ENCODE measurements around the gene ZNF174. TPM values are rescaled to one million over a fixed set of nuclear protein-coding genes. Genes with fewer than 3 reads are reported as not detected.

Gene ZNF174
- 10 to 100 TPM in 1 of 3 donors, 1 to 10 TPM in 2; 4.7 to 19.4 (median 8.5) TPM for polyA plus RNA-seq

DNA sequence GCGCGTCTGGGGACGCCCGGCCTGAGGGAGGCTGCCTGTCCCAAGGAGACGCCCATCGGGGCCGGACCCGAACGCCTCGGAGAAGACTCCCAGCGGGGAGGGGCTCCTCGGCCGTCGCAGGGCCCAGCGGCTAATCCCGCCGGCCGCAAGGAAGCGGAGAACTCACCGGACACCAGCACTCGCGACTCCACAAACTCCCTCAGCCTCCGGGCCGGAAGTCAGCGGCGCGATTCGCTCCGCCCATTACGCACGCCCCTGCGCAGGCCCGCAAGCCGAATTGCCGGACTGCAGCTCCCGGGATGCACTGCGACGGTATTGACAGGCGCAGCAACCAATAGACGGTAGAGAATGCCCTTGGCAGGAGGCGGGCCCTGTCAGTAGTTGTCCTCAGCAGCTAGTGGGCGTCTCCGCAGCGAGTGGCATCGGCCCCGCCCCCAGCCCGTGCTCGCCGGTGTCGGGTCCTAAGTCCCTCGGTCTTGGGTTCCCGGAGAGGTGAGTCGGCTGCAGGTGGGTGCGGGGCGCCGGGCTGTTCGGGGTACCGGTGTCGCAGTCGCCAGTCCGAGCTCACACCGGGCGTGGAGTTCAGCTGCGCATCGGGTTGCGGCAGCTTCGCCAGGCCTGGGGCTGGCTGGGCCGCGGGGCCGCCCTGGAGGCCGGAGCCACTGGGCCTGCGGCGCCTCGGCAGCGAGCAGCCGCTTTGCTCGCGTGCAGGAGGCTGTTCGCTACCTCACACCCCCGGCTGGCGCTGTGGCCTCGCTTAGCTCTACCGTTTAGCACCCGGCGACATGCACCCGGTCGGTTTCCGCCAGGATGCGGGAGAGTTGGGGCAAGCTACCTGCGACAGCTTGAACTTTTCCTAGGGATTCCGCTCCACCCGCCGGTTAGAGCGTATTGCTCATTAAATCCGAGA is at the start of gene ZNF174, which contains the start of gene ZSCAN32:
TSS of gene ZNF174 (plus strand) at position 437 of the 910 bp plus-strand sequence. CDS start 790 bp downstream, outside the sequence.
TSS of gene ZSCAN32 (minus strand) at position 226 of the 910 bp plus-strand sequence. CDS start 3,447 bp downstream, outside the sequence.
- Mint-ChIP-seq H3K27ac (peak within 1 kb of the TSS; percentile 80 to 93 (median 91)), H3K4me1 (peaks cover 55 to 78% of the 10 kb centered on the region in 2 donors), H3K36me3 (peaks cover 24 to 45% (median 44%) of the 10 kb centered on the region in 3 donors), H3K9me3 (peaks cover under 1 to 7% (median 6%) of the 10 kb centered on the region in 6 donors), H3K27me3 (ENCODE audit: low read depth in 3 of 3) (peaks cover 0 to 2% (median 2%) of the 10 kb centered on the region in 3 donors), H3K4me3 (peak within 1 kb of the TSS; percentile 86 to 95 (median 92))
- peak; percentile 99 for DNase-seq

DNA sequence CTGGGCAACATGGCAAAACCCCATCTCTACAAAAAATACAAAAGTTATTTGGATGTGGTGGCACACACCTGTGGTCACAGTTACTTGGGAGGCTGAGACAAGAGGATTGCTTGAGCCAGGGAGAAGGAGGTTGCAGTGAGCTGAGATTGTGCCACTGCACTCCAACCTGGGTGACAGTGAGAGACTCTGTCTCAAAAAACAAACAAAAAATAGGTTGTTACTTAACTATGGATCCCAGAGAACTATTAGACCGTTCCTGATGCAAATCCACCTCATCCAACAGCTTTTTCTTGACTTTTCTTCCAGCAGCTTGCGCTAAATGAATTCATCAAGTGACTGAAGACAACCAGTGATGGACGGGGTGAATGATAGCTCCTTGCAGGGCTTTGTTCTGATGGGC is 45.4 kb upstream of the ZNF174 start, which contains the start of gene OR2C1:
TSS of gene OR2C1 (plus strand) at position 301 of the 400 bp plus-strand sequence. CDS start at position 353, 52 bp downstream.
- Mint-ChIP-seq H3K27me3 (ENCODE audit: low read depth in 3 of 3) (peaks cover 6 to 14% (median 6%) of the 10 kb centered on the region in 3 donors), H3K27ac (no peak within 1 kb of the TSS)

GRCh38 chr16:3356118-3356517 is 44.9 kb upstream of the ZNF174 start:
- Mint-ChIP-seq H3K27ac (no peak overlapping the region), H3K27me3 (ENCODE audit: low read depth in 3 of 3) (peaks cover 7 to 17% (median 8%) of the 10 kb centered on the region in 3 donors), H3K4me3 (no peak overlapping the region)

More for the DNA sequence above, 45.4 kb upstream of the ZNF174 start, which contains the start of gene OR2C1:
- H3K36me3 Mint-ChIP-seq = peaks cover 3 to 7% (median 6%) of the 10 kb centered on the region in 3 donors
- peaks cover 0 to 32% (median 5%) of the 10 kb centered on the region in 6 donors for H3K9me3 Mint-ChIP-seq
- H3K4me1 Mint-ChIP-seq = no peaks in the 10 kb centered on the region
- H3K4me3 Mint-ChIP-seq = no peak within 1 kb of the TSS
- DNase-seq = no peak

GRCh38 chr16:3358871-3359270 is 42.1 kb upstream of the ZNF174 start:
- Mint-ChIP-seq H3K27me3 (ENCODE audit: low read depth in 3 of 3) (peaks cover 10 to 26% (median 10%) of the 10 kb centered on the region in 3 donors), H3K4me1 (no peaks in the 10 kb centered on the region), H3K9me3 (peaks cover 13 to 36% (median 16%) of the 10 kb centered on the region in 6 donors), H3K27ac (no peak overlapping the region), H3K36me3 (peaks cover 8 to 12% (median 12%) of the 10 kb centered on the region in 3 donors), H3K4me3 (no peak overlapping the region)
- no peak for DNase-seq

More at GRCh38 chr16:3356118-3356517, 44.9 kb upstream of the ZNF174 start:
- peaks cover 0 to 36% (median 8%) of the 10 kb centered on the region in 6 donors for H3K9me3 Mint-ChIP-seq
- no peaks in the 10 kb centered on the region for H3K4me1 Mint-ChIP-seq
- H3K36me3 Mint-ChIP-seq = peaks cover 3 to 7% (median 6%) of the 10 kb centered on the region in 3 donors
- DNase-seq = no peak

DNA sequence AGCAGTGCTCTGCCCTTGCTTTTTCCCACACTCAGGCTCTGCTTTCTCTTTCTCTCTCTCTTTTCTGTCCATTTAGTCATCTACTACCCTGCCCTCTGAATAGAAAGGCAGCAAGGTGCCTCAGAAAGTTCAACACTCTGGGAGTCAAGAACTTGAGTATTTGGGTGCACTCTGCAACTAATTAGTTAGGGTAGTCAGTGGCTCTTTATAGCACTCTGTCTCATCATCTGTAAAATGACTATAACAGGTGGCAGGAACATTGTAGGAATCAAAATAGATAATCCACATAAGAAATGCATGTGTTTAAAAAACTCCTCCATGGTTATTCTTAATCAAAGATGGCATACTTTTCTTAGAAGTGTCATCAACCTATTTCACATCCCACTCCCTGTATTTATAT is 38.1 kb upstream of the ZNF174 start:
- no peak for DNase-seq
- Mint-ChIP-seq H3K4me1 (peaks cover 11 to 13% of the 10 kb centered on the region in 2 donors), H3K36me3 (peaks cover 10 to 13% (median 11%) of the 10 kb centered on the region in 3 donors), H3K27ac (no peak overlapping the region), H3K4me3 (no peak overlapping the region), H3K27me3 (ENCODE audit: low read depth in 3 of 3) (peaks cover 7 to 28% (median 17%) of the 10 kb centered on the region in 3 donors), H3K9me3 (peaks cover 11 to 43% (median 35%) of the 10 kb centered on the region in 6 donors)

GRCh38 chr16:3363793-3364192 is 37.2 kb upstream of the ZNF174 start:
- no peak overlapping the region for H3K27ac Mint-ChIP-seq
- peaks cover 7 to 26% (median 17%) of the 10 kb centered on the region in 3 donors for H3K27me3 Mint-ChIP-seq (ENCODE audit: low read depth in 3 of 3)
- H3K4me1 Mint-ChIP-seq = peaks cover 11 to 13% of the 10 kb centered on the region in 2 donors
- peaks cover 9 to 13% (median 10%) of the 10 kb centered on the region in 3 donors for H3K36me3 Mint-ChIP-seq
- peak overlapping the region in 2 of 5 donors; percentile 41 to 44 for H3K4me3 Mint-ChIP-seq
- peaks cover 11 to 43% (median 35%) of the 10 kb centered on the region in 6 donors for H3K9me3 Mint-ChIP-seq
- DNase-seq = no peak

- peak overlapping the region; percentile 78 to 86 (median 81) for H3K4me3 Mint-ChIP-seq
- peaks cover 11 to 43% (median 36%) of the 10 kb centered on the region in 6 donors for H3K9me3 Mint-ChIP-seq
- peaks cover 7 to 24% (median 17%) of the 10 kb centered on the region in 3 donors for H3K27me3 Mint-ChIP-seq (ENCODE audit: low read depth in 3 of 3)
- peaks cover 11 to 13% of the 10 kb centered on the region in 2 donors for H3K4me1 Mint-ChIP-seq
- H3K36me3 Mint-ChIP-seq = peaks cover 8 to 13% (median 10%) of the 10 kb centered on the region in 3 donors
- H3K27ac Mint-ChIP-seq = peak overlapping the region; percentile 37 to 89 (median 82)
- peak; percentile 76 to 82 (median 76) for DNase-seq
These were observed 36.1 kb upstream of the ZNF174 start for GRCh38 chr16:3364774-3365427.

DNA sequence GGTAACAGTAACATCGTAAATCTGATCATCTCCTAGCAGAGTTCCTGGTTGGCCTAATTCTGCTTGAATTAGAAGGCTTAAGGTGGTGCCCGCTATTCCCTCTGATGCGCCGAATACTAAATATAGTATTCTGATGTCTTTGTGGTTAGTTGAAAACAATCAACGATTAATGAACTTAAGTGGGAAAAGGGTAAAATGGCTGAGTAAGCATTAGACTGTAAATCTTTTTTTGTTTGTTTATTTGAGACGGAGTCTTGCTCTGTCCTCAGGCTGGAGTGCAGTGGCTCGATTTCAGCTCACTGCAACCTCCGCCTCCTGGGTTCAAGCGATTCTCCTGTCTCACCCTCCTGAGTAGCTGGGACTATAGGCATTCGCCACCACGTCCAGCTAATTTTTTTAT is 31.9 kb upstream of the ZNF174 start:
- Mint-ChIP-seq H3K9me3 (peaks cover 7 to 32% (median 27%) of the 10 kb centered on the region in 6 donors), H3K27me3 (ENCODE audit: low read depth in 3 of 3) (peaks cover 0 to 10% (median 6%) of the 10 kb centered on the region in 3 donors), H3K4me1 (peaks cover 11 to 13% of the 10 kb centered on the region in 2 donors), H3K4me3 (no peak overlapping the region), H3K36me3 (peaks cover 6 to 12% (median 8%) of the 10 kb centered on the region in 3 donors), H3K27ac (no peak overlapping the region)
- no peak for DNase-seq

- Mint-ChIP-seq H3K27me3 (ENCODE audit: low read depth in 3 of 3) (peaks cover 0 to 2% (median 1%) of the 10 kb centered on the region in 3 donors), H3K4me1 (no peaks in the 10 kb centered on the region), H3K4me3 (no peak overlapping the region), H3K9me3 (peaks cover 45 to 71% (median 64%) of the 10 kb centered on the region in 6 donors), H3K36me3 (peaks cover 13 to 33% (median 21%) of the 10 kb centered on the region in 3 donors), H3K27ac (no peak overlapping the region)
- no peak for DNase-seq
These were observed 25.3 kb upstream of the ZNF174 start for GRCh38 chr16:3375680-3376079.

- no peak for DNase-seq
- Mint-ChIP-seq H3K27me3 (ENCODE audit: low read depth in 3 of 3) (peaks cover 0 to 2% (median 1%) of the 10 kb centered on the region in 3 donors), H3K36me3 (peaks cover 32 to 54% (median 39%) of the 10 kb centered on the region in 3 donors), H3K4me3 (no peak overlapping the region), H3K27ac (no peak overlapping the region), H3K4me1 (no peaks in the 10 kb centered on the region), H3K9me3 (peaks cover 63 to 93% (median 86%) of the 10 kb centered on the region in 6 donors)
These were observed 23.1 kb upstream of the ZNF174 start for GRCh38 chr16:3377917-3378316.

GRCh38 chr16:3383045-3383448 is 18.0 kb upstream of the ZNF174 start:
- no peaks in the 10 kb centered on the region for H3K4me1 Mint-ChIP-seq
- H3K27ac Mint-ChIP-seq = no peak overlapping the region
- peaks cover 63 to 94% (median 87%) of the 10 kb centered on the region in 6 donors for H3K9me3 Mint-ChIP-seq
- peaks cover 0 to 3% (median 2%) of the 10 kb centered on the region in 3 donors for H3K27me3 Mint-ChIP-seq (ENCODE audit: low read depth in 3 of 3)
- DNase-seq = no peak
- no peak overlapping the region for H3K4me3 Mint-ChIP-seq
- peaks cover 62 to 77% (median 73%) of the 10 kb centered on the region in 3 donors for H3K36me3 Mint-ChIP-seq

DNA sequence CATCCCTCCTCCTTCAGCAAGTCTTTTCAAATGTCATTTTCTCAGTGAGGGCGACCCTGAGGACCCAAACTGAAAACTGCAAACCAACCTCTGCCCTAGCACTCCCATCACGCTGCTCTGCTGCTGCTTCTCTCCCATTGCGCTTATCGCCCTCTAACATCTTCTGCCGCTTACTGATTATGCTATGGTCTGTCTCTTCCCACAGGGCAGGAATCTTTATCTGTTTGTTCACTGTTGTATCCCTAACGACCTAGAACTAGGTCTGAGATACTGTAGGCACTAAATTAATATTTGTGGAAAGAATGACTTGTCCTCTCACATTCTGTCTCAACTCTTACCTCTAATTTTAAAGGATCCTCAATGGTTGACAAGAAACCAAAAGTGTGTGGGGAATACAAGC is 12.7 kb upstream of the ZNF174 start:
- H3K4me1 Mint-ChIP-seq = peaks cover 2 to 4% of the 10 kb centered on the region in 2 donors
- H3K4me3 Mint-ChIP-seq = no peak overlapping the region
- H3K27ac Mint-ChIP-seq = no peak overlapping the region
- no peak for DNase-seq
- H3K27me3 Mint-ChIP-seq (ENCODE audit: low read depth in 3 of 3) = peaks cover 0 to 3% (median 0%) of the 10 kb centered on the region in 3 donors
- peaks cover 62 to 78% (median 75%) of the 10 kb centered on the region in 3 donors for H3K36me3 Mint-ChIP-seq
- H3K9me3 Mint-ChIP-seq = peaks cover 32 to 63% (median 41%) of the 10 kb centered on the region in 6 donors
